Bone marrow (tissue), 2 donors: ENCODE data around the gene IGFBP7.

Source experiments
- DNase-seq, 2 donors: peaks; one replicate each; lab custom pipeline; 2025; lab: John Stamatoyannopoulos, UW

The IGFBP7 gene

DNA sequence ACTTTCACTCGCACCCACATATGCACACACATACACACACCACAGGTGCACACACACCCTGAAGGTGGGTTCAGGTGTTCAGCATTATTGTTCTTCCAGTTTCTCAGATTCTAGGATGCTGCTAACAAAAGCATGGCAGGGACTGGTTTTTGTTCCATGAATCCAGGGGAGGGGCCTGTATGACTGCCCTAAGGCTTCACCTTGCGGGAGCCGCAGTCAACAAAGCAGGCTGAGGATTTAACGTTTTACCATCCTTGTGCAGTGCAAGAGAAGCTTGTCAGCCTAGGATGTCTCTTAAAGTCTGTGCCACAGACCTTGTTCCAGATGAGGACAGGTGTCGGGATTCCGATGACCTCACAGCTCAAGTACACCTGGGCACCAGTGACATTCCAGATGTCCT is 69.7 kb downstream of the IGFBP7 start:
- no peak for DNase-seq

DNA sequence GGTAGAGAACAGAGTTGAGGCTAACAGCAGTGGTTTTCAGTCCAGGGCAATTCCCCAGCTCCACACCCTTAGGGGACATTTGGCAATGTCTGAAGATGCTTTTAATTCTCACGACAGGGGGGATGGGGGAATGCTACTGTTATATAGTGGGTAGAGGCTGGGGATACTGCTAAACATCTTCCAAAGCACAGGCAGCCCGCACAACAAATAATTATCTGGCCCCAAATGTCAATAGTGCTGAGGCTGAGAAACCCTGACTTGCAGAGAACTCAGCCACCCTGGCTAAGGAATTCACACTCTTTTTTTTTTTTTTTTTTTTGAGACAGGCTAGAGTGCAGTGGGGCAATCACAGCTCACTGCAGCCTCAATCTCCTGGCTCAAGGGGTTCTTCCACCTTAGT is 70.8 kb downstream of the IGFBP7 start:
- DNase-seq: no peak

DNA sequence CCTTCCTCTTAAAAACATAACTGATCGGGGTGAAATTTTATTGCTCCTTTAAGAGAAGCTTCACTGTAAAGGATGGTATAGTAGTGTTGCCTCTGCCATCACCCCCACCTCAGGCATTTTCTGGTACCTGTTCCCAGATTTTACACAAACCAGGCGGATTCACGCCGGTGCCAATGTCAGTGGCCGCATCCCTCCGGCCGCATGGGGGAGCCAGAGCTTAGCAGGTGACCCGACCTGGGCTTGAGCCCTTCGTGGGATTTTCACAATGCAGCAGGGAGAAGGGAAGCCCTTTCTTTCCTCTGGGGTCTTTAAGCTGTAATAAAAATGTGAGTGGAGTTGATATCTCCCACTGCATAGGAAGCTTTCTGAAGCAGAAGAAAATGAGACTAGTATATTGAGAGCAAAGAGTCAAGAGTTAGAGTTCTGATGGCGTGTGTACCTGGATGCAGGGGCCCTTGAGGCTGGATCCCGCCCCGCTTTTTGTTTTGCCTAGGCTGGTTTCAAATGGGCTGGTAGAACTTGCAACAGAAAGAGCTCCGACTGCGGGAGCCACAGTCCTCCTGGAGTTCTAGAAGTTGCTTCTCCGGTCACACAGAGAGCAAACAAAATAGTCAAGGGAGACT is 72.1 kb downstream of the IGFBP7 start:
- peak in 1 of 2 donors; percentile 2 for DNase-seq

DNA sequence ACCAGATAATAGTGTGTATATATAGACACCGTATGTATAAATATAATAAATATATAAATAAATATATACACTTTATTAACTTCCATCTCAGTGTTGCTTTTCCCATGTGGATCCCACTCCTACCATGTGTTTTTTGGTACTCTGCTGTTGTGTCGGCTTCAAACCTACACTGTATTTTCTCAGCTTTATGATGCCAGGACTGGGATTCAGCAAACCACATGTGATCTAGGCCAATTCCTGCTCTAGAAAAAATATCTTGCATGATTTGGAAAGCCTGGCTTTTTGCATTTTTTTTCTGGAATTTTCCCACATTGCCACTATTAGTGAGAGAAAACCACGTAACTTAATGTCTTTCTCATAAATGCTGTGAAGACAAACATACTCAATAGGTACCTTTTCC is 75.7 kb downstream of the IGFBP7 start:
- no peak for DNase-seq

DNA sequence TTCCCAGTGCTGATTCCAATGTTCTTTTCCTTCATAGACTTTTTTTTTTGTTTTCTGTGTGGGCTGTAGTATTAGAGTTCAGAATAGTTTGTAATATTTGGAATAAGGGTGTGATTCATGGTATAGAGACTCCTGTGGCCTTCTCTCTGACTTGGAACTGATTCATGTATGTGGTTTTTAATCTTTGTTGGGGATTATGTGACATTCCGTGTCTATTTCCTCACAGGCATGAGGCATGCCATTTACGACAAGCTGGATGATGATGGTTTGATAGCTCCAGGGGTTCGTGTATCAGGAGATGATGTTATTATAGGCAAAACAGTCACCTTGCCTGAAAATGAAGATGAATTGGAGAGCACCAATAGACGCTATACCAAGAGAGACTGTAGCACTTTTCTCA is 87.1 kb downstream of the IGFBP7 start:
- DNase-seq: no peak

DNA sequence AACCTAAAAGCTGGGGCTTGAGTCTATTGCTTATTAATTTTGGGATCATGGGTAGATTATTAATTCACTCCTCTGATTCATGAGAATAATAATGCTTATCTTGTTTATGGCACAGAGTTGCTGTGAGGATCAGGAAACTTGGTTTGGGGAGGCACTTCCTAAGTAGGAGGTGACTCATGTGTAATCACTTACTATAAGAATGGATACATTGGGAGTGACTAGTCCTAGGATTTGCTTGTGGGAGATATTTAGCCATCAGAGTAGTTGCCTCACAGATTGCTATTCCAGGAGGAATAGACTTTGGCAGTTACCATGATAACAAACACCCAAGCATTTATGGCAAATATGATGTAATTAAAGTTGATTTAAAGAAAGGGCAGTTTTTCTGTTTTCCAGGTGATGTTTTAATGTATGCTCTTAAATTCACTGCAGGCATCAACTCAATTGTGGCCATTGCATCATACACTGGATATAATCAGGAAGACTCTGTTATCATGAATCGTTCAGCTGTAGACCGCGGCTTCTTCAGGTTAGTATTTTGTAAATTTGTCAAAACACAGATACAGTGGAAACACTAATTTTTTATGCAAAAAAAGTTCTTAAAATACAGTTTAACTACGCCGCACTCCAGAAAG is 89.6 kb downstream of the IGFBP7 start:
- no peak for DNase-seq

DNA sequence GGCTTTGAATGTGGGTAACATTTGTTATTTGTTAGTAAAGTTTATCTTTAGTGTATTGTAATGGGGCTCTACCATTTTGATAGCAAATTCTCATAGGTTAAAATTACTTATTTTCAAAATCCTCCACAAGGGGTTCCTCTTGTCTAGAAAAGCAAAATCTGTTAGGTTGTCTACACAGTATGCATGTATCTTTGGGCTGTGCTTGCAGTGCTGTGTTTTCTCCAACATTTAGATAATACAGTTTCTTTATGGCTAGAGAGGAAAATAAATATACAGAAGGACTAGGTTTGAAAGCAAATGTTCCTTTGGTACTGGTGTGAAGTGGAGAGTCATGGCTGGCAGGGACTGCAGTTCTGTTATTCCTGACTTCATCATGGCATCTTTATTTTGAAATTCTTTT is 91.2 kb downstream of the IGFBP7 start:
- no peak for DNase-seq

DNA sequence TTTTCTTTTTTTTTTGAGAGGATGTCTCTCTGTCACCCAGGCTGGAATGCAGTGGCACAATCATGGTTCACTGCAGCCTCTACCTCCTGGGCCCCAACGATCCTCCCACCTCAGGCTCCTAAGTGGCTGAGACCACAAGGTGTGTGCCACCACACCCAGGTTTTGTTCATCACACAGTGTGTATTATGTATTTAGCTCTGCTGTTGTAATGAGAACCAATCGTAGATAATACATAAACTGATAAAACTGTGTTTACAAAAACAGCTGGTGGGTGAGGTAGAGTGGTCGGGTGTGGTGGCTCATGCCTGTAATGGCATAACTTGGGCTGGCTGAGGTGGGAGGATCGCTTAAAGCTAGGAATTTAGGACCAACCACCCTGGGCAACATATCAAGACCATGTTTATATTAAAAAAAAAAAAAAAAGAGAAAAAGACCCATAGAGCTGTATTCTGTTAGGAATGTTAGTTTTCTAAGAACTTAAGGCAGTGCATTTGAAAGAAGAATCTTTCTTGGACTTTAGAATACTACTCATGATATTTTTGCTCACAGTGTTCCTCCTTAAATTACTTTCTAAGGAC is 96.6 kb downstream of the IGFBP7 start:
- no peak for DNase-seq

DNA sequence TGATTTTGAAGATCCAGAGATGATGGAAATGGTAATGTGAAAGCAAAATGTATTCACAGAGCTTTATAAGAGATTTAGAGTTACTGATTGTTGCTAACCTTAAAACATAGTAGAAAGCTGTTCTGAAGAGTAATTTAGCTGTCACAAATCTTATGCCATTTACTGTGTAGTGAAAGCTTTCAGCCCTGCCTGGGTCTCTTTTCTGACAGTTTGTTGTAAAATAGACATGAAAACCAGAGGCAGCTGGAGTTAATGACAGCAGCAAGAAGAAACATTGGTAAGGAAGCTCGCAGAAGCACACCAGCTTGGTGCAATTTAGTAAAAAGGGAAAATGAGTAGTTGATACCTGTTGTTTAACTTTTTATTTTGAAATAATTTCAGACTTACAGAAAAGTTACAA is 110.4 kb downstream of the IGFBP7 start:
- DNase-seq: no peak

DNA sequence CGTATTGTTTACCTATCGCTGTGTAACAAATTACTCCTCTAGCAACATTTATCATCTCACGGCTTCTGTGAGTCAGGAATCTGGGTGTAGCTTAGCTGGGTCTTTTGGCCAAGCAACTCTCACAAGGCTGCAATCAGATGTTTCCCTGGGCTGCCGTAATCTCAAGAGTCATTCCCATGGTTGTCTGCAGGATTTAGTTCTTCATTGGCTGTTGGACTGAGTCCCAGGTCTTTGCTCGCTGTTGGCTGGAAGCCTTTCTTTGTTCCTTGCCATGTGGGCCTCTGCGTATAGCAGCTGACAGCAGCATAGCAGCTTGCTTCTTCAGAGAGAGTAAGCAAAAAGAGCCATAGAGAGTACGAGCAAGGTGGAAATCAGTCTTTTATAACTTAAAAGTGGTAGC is 114.7 kb downstream of the IGFBP7 start:
- DNase-seq: no peak

DNA sequence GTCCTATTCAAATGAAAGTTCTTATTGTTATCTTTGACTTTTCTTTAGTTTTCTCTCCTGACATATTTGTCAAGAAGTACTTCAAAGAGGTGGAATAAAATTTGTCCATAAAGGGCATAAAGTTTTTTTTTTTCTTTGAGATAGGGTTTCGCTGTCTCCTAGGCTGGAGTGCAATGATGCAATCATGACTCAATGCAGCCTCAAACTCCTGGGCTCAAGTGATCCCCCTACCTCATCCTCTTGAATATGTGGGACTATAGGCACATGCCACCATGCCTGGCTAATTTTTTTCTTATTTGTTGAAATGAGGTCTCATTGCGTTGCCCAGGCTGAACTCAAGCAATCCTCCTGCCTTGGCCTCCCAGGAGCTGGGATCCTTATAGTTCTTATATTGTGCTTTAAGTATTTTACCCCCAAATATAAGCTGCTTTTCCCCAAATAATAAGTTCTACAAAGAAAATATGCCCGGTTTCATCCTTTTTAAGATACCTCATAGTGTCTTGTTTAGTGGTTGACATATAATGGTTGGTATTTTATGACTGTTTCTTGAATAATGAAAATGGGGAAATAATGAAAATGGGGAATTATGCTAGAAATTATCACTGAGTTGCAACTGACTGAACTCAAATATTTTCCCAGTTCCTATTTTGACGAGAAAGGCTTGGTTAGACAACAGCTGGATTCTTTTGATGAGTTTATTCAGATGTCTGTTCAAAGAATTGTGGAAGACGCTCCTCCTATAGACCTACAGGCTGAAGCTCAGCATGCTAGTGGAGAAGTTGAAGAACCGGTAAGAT is 119.9 kb downstream of the IGFBP7 start:
- DNase-seq: no peak

DNA sequence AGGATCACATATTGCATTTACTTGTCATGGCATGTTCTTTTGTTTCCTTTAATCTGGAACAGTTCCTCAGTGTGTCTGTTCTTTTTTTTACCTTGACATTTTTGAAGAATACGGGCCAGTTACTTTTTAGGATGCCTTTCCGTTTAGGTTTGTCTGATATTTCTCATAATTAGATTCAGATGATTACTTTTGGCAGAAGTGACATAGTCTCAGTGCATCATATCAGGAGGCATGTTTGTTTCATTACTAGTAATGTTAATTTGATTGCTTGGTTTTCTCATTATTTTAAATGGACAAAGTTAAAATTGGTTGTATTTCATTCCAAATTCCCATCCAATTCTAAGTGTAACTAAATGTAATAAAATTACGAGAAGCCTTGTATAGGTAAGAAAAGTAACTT is 123.2 kb downstream of the IGFBP7 start:
- DNase-seq: no peak

DNA sequence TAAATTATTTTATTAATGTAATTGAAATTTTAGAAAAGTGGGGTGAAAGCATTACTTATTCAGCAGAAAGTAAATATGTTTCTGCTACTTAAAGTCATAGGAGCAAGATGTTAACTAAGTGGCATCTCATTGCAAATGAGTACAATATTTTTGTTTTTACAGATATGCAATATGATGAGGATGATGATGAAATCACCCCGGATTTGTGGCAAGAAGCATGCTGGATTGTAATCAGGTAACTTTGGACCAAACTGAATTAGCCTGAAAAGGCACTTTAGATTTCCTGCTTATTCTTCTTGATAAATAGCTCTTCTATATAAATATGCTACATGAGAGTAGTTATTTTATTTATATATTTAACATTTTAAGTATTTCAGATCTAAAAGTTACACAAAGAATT is 124.0 kb downstream of the IGFBP7 start:
- DNase-seq: no peak

DNA sequence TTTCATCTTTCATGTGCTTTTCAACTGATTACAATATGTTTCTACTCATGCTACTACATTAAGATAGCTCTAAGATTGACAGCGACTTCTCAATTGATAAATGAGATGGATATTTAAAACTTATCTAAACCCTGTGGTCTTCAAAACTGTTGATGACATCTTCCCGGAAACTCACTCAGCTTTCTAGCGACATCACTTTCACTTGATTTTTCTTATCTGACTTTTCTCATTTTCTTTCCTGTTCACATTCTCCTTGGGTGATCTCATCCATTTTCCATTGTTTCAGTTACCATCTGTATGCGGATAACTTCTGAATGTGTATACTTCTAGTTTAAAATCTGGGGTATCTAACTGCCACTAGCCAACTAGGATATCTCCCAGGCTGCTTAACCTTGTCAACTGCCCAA is 128.4 kb downstream of the IGFBP7 start:
- no peak for DNase-seq
